Stimulated activated CD8-positive, alpha-beta memory T cell treated with anti-CD3 and anti-CD28 coated beads, Interleukin-7, amount 100 ng/mL, for 24 hours (primary cell): ENCODE data around the gene ECE1.

Experiments
- DNase-seq: peaks from one replicate; pipeline ENCODE4 v3.0.0-alpha.2; 2020; ENCODE audit warnings: low read depth

The ECE1 gene

GRCh38 chr1:21325731-21326387 lies 35.6 kb upstream of the ECE1 start:
- no peak for DNase-seq

GRCh38 chr1:21325231-21325718 lies 35.0 kb upstream of the ECE1 start:
- no peak for DNase-seq

GRCh38 chr1:21324368-21325141 lies 34.3 kb upstream of the ECE1 start:
- DNase-seq = peak; percentile 45

- no peak for DNase-seq
Measured at GRCh38 chr1:21323091-21323490, 32.8 kb upstream of the ECE1 start.

- no peak for DNase-seq
Measured at GRCh38 chr1:21322681-21323016, 32.4 kb upstream of the ECE1 start.

GRCh38 chr1:21321963-21322680 lies 31.9 kb upstream of the ECE1 start:
- no peak for DNase-seq

- DNase-seq = no peak
Measured at GRCh38 chr1:21320410-21321108, 30.3 kb upstream of the ECE1 start.

- DNase-seq = no peak
Measured at GRCh38 chr1:21319447-21320407, 29.5 kb upstream of the ECE1 start.

- DNase-seq = no peak
Measured at GRCh38 chr1:21318714-21319159, 28.5 kb upstream of the ECE1 start.

GRCh38 chr1:21318057-21318713 lies 27.9 kb upstream of the ECE1 start:
- DNase-seq = no peak

- no peak for DNase-seq
Measured at GRCh38 chr1:21317690-21318043, 27.4 kb upstream of the ECE1 start.

- DNase-seq = no peak
Measured at GRCh38 chr1:21317035-21317689, 26.9 kb upstream of the ECE1 start.

GRCh38 chr1:21314743-21315396 lies 24.6 kb upstream of the ECE1 start:
- DNase-seq = no peak

- no peak for DNase-seq
Measured at GRCh38 chr1:21313886-21314721, 23.8 kb upstream of the ECE1 start.

- no peak for DNase-seq
Measured at GRCh38 chr1:21313203-21313885, 23.1 kb upstream of the ECE1 start.

- no peak for DNase-seq
Measured at GRCh38 chr1:21312407-21312992, 22.2 kb upstream of the ECE1 start.

- DNase-seq = no peak
Measured at GRCh38 chr1:21311016-21311415, 20.8 kb upstream of the ECE1 start.
